ENCODE data around the gene TBC1D19. TPM values are rescaled to one million over a fixed set of nuclear protein-coding genes. Genes with fewer than 3 reads are reported as not detected.

Gene TBC1D19
- total RNA-seq, 4 donors from 2014 or later, result 9.5 to 24.9 (median 11.2) TPM

GRCh38 chr4:26780539-26780938 lies 196.7 kb downstream of the TBC1D19 start:
- Histone ChIP-seq H3K4me3 (no peak overlapping the region), H3K9me3 (no peaks in the 10 kb centered on the region), H3K36me3 (peaks cover 0 to 6% (median 0%) of the 10 kb centered on the region in 4 donors), H3K27ac (replicated peaks in 1 of 4) (no peak overlapping the region), H3K27me3 (no peaks in the 10 kb centered on the region), H3K4me1 (peaks cover 0 to 5% (median 1%) of the 10 kb centered on the region in 4 donors)
- DNase-seq (ENCODE audit: extremely low spot score), result no peak
- WGBS, result 82% methylated on average over 1 of the region's 1 CpG
- intact Hi-C loops (cut with DNase I), result no loop called here
- TF ChIP-seq POLR2AphosphoS5 (IDR thresholded peaks at IDR 0.05), result no peak
- TF ChIP-seq POLR2A (IDR thresholded peaks at IDR 0.05; ENCODE audit: low read depth), result no peak
- no peak for TF ChIP-seq CTCF (IDR thresholded peaks at IDR 0.05)
- TF ChIP-seq EP300 (IDR thresholded peaks at IDR 0.05), result no peak

GRCh38 chr4:26782168-26782829 lies 198.4 kb downstream of the TBC1D19 start:
- Histone ChIP-seq H3K4me1 (peaks cover 3 to 9% (median 4%) of the 10 kb centered on the region in 4 donors), H3K27me3 (no peaks in the 10 kb centered on the region), H3K27ac (replicated peaks in 1 of 4) (no peak overlapping the region), H3K4me3 (no peak overlapping the region), H3K36me3 (peaks cover 0 to 3% (median 0%) of the 10 kb centered on the region in 4 donors), H3K9me3 (no peaks in the 10 kb centered on the region)
- intact Hi-C loops (cut with DNase I), result no loop called here
- no peak for DNase-seq (ENCODE audit: extremely low spot score)
- WGBS, result 79% methylated on average over 3 of the region's 3 CpGs
- TF ChIP-seq EP300 (IDR thresholded peaks at IDR 0.05) (no peak), CTCF (IDR thresholded peaks at IDR 0.05) (no peak), POLR2A (IDR thresholded peaks at IDR 0.05; ENCODE audit: low read depth) (no peak), POLR2AphosphoS5 (IDR thresholded peaks at IDR 0.05) (no peak)

GRCh38 chr4:26782830-26783202 lies 198.9 kb downstream of the TBC1D19 start:
- 85% methylated on average over 5 of the region's 5 CpGs for WGBS
- H3K4me3 ChIP-seq, result no peak overlapping the region
- no peaks in the 10 kb centered on the region for H3K9me3 ChIP-seq
- no peak for DNase-seq (ENCODE audit: extremely low spot score)
- no peak overlapping the region for H3K27ac ChIP-seq (replicated peaks in 1 of 4)
- peaks cover 0 to 3% (median 0%) of the 10 kb centered on the region in 4 donors for H3K36me3 ChIP-seq
- TF ChIP-seq EP300 (IDR thresholded peaks at IDR 0.05) (no peak), POLR2AphosphoS5 (IDR thresholded peaks at IDR 0.05) (no peak), POLR2A (IDR thresholded peaks at IDR 0.05; ENCODE audit: low read depth) (no peak), CTCF (IDR thresholded peaks at IDR 0.05) (no peak)
- H3K27me3 ChIP-seq, result no peaks in the 10 kb centered on the region
- intact Hi-C loops (cut with DNase I), result no loop called here
- H3K4me1 ChIP-seq, result peaks cover 8 to 15% (median 9%) of the 10 kb centered on the region in 4 donors

GRCh38 chr4:26784207-26784865 lies 200.5 kb downstream of the TBC1D19 start:
- no peaks in the 10 kb centered on the region for H3K27me3 ChIP-seq
- peaks cover 16 to 22% (median 19%) of the 10 kb centered on the region in 4 donors for H3K4me1 ChIP-seq
- H3K27ac ChIP-seq (replicated peaks in 1 of 4), result no peak overlapping the region
- H3K36me3 ChIP-seq, result peaks cover 0 to 3% (median 0%) of the 10 kb centered on the region in 4 donors
- WGBS, result 91% methylated on average over 1 of the region's 1 CpG
- H3K9me3 ChIP-seq, result no peaks in the 10 kb centered on the region
- TF ChIP-seq EP300 (IDR thresholded peaks at IDR 0.05) (no peak), POLR2AphosphoS5 (IDR thresholded peaks at IDR 0.05) (no peak), CTCF (IDR thresholded peaks at IDR 0.05) (no peak), POLR2A (IDR thresholded peaks at IDR 0.05; ENCODE audit: low read depth) (no peak)
- H3K4me3 ChIP-seq, result no peak overlapping the region
- intact Hi-C loops (cut with DNase I), result no loop called here
- no peak for DNase-seq (ENCODE audit: extremely low spot score)
